ENCODE results near the gene ZFAND6.

DNA sequence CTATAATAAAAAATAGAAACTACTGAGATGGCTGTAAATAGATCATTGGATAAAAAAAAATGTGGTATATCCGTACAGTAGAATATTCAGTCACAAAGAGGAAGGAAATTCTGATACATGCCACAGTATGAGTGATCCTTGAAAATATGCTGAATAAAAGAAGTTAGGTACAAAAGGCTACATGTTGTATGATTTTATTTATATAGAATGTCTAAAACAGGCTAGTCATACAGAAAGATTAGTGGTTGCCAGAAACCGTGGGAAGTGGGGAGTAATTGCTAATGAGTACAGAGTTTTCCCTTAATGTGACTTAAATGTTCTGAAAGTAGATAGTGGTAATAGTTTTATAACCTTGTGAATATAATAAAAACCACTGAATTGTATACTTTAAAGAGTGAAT is 68.4 kb downstream of the ZFAND6 start:
- no peak for TF ChIP-seq EP300 (conservative IDR thresholded peaks at IDR 0.05; ENCODE audit: poor library complexity, severe bottlenecking)
- TF ChIP-seq, protein P1, sequence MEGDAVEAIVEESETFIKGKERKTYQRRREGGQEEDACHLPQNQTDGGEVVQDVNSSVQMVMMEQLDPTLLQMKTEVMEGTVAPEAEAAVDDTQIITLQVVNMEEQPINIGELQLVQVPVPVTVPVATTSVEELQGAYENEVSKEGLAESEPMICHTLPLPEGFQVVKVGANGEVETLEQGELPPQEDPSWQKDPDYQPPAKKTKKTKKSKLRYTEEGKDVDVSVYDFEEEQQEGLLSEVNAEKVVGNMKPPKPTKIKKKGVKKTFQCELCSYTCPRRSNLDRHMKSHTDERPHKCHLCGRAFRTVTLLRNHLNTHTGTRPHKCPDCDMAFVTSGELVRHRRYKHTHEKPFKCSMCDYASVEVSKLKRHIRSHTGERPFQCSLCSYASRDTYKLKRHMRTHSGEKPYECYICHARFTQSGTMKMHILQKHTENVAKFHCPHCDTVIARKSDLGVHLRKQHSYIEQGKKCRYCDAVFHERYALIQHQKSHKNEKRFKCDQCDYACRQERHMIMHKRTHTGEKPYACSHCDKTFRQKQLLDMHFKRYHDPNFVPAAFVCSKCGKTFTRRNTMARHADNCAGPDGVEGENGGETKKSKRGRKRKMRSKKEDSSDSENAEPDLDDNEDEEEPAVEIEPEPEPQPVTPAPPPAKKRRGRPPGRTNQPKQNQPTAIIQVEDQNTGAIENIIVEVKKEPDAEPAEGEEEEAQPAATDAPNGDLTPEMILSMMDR (IDR thresholded peaks at IDR 0.05; ENCODE audit: poor library complexity, severe bottlenecking): no peak
- TF ChIP-seq, protein P2, sequence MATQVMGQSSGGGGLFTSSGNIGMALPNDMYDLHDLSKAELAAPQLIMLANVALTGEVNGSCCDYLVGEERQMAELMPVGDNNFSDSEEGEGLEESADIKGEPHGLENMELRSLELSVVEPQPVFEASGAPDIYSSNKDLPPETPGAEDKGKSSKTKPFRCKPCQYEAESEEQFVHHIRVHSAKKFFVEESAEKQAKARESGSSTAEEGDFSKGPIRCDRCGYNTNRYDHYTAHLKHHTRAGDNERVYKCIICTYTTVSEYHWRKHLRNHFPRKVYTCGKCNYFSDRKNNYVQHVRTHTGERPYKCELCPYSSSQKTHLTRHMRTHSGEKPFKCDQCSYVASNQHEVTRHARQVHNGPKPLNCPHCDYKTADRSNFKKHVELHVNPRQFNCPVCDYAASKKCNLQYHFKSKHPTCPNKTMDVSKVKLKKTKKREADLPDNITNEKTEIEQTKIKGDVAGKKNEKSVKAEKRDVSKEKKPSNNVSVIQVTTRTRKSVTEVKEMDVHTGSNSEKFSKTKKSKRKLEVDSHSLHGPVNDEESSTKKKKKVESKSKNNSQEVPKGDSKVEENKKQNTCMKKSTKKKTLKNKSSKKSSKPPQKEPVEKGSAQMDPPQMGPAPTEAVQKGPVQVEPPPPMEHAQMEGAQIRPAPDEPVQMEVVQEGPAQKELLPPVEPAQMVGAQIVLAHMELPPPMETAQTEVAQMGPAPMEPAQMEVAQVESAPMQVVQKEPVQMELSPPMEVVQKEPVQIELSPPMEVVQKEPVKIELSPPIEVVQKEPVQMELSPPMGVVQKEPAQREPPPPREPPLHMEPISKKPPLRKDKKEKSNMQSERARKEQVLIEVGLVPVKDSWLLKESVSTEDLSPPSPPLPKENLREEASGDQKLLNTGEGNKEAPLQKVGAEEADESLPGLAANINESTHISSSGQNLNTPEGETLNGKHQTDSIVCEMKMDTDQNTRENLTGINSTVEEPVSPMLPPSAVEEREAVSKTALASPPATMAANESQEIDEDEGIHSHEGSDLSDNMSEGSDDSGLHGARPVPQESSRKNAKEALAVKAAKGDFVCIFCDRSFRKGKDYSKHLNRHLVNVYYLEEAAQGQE (IDR thresholded peaks at IDR 0.05; ENCODE audit: borderline replicate concordance): no peak
